H1 (cell line): ENCODE measurements around the gene ARHGEF40. TPM values are rescaled to one million over a fixed set of nuclear protein-coding genes. Genes with fewer than 3 reads are reported as not detected.

ENCODE experiments used
- ATF3 ChIP-seq: IDR thresholded peaks from 2 replicates; pipeline ENCODE4 v1.6.1; 2011; ENCODE audit warnings: low read depth, mild to moderate bottlenecking, low read length; ENCODE audit not compliant: insufficient read depth
- ZNF274 ChIP-seq: IDR thresholded peaks from 2 replicates; pipeline ENCODE4 v1.7.0; 2012; ENCODE audit warnings: low read length, borderline replicate concordance; ENCODE audit errors: extremely low read depth
- polyA plus RNA-seq, 7 experiments: library from polyadenylated mRNA; depleted of rRNA in 3 of 7; stranded (reverse) in 5 of 7; unstranded in 2 of 7; fragments of >200 nt in 5 of 7; fragments of 200-250 nt in 2 of 7; gene quantifications; 1 replicate in 5 of 7; 2 replicates in 1 of 7; 4 replicates in 1 of 7; pipeline versions ENCODE4 v1.2.1 to v1.2.3, GENCODE V29; 2011 to 2013; ENCODE audit warnings: missing spikeins in 2 of 7, mixed read lengths in 2 of 7
- total RNA-seq: library from RNA; stranded (reverse); fragmentation: NEBNext Ultra II Directional; extraction: Animal tissue kit (Norgen Biotek cat#: 25700); gene quantifications from 2 replicates; pipeline ENCODE4 v1.2.1, GENCODE V29; 2021

Gene ARHGEF40
- total and polyA plus RNA-seq, 2 of the 8 experiments (the other 6 are each of a cell fraction or from before 2014, with no cell fraction given): 53.1 to 101 TPM

- no peak for TF ChIP-seq ATF3
- no peak for TF ChIP-seq ZNF274
Measured at GRCh38 chr14:21039585-21040369, 30.3 kb upstream of the ARHGEF40 start (continued).
